B cell (primary cell): ENCODE results near the gene DCDC2B.

Source experiments
- EZH2 ChIP-seq: IDR thresholded peaks from 2 replicates; pipeline ENCODE4 v1.6.1; 2012; ENCODE audit warnings: borderline replicate concordance, low read depth, mild to moderate bottlenecking, moderate library complexity, low read length; ENCODE audit not compliant: insufficient read depth, poor library complexity, severe bottlenecking
- TF ChIP-seq, protein P1 (sequence below): fragments of 200-600 bp; IDR thresholded peaks from one replicate; pipeline ENCODE4 v1.8.0; 2022; ENCODE audit warnings: antibody characterized with exemption, mild to moderate bottlenecking

GRCh38 chr1:32215629-32216480 is 7.0 kb downstream of the DCDC2B start:
- TF ChIP-seq, protein P1, sequence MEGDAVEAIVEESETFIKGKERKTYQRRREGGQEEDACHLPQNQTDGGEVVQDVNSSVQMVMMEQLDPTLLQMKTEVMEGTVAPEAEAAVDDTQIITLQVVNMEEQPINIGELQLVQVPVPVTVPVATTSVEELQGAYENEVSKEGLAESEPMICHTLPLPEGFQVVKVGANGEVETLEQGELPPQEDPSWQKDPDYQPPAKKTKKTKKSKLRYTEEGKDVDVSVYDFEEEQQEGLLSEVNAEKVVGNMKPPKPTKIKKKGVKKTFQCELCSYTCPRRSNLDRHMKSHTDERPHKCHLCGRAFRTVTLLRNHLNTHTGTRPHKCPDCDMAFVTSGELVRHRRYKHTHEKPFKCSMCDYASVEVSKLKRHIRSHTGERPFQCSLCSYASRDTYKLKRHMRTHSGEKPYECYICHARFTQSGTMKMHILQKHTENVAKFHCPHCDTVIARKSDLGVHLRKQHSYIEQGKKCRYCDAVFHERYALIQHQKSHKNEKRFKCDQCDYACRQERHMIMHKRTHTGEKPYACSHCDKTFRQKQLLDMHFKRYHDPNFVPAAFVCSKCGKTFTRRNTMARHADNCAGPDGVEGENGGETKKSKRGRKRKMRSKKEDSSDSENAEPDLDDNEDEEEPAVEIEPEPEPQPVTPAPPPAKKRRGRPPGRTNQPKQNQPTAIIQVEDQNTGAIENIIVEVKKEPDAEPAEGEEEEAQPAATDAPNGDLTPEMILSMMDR: peak; percentile 78
- no peak for TF ChIP-seq EZH2
